H1 (cell line): ENCODE data around the gene KISS1R. TPM values are rescaled to one million over a fixed set of nuclear protein-coding genes. Genes with fewer than 3 reads are reported as not detected.

Experiments
- CTCF ChIA-PET: fragments of 300-600 bp; sonication (Branson Sonifier 250); formaldehyde crosslinking; loops from one replicate; lab custom pipeline; 2021; ENCODE audit not compliant: partially characterized antibody; lab: Charles Lee
- POLR2A ChIA-PET: fragments of 300-600 bp; sonication (Branson Sonifier 250); formaldehyde crosslinking; loops from one replicate; lab custom pipeline; 2021; ENCODE audit warnings: inconsistent platforms; ENCODE audit not compliant: partially characterized antibody; lab: Charles Lee
- DNase-seq, 2 experiments: peaks; one replicate each; pipeline versions ENCODE4 v3.0.0 to v3.0.0-alpha.2; 2010 to 2022; ENCODE audit warnings: low spot score in 2 of 2, low read depth in 1 of 2, mixed read lengths in 1 of 2
- FAIRE-seq: peaks from 2 replicates; lab custom pipeline; 2011; peaks lifted over from hg19 to GRCh38; lab: Jason Lieb, UNC
- H2AFZ ChIP-seq: 2 replicates; pipeline ENCODE4 v1.8.1; 2012; ENCODE audit warnings: low read length, inconsistent platforms
- H2AK5ac ChIP-seq: 2 replicates; pipeline ENCODE4 v1.6.1; 2013; ENCODE audit warnings: low read depth, low read length
- H2BK120ac ChIP-seq: replicated peaks from 2 replicates; pipeline ENCODE3; 2013; ENCODE audit warnings: low read depth, low read length, inconsistent platforms
- H2BK12ac ChIP-seq: 2 replicates; pipeline ENCODE4 v1.6.1; 2013; ENCODE audit warnings: low read depth, low read length
- H2BK15ac ChIP-seq: 2 replicates; pipeline ENCODE4 v1.6.1; 2013; ENCODE audit warnings: low read length
- H2BK20ac ChIP-seq: 2 replicates; pipeline ENCODE4 v1.6.1; 2013; ENCODE audit warnings: low read length
- H2BK5ac ChIP-seq: 2 replicates; pipeline ENCODE4 v1.6.1; 2013; ENCODE audit warnings: low read depth, low read length
- H3K14ac ChIP-seq: 2 replicates; pipeline ENCODE4 v1.6.1; 2013; ENCODE audit warnings: inconsistent platforms; ENCODE audit not compliant: insufficient read length
- H3K18ac ChIP-seq: 2 replicates; pipeline ENCODE4 v1.6.1; 2013; ENCODE audit warnings: low read length; ENCODE audit errors: extremely low read depth
- H3K23ac ChIP-seq: 2 replicates; pipeline ENCODE4 v1.6.1; 2013; ENCODE audit warnings: inconsistent platforms; ENCODE audit not compliant: insufficient read length
- H3K23me2 ChIP-seq: 2 replicates; pipeline ENCODE4 v1.6.1; 2013; ENCODE audit warnings: low read depth, low read length
- H3K27ac ChIP-seq: 2 replicates; pipeline ENCODE4 v1.6.1; 2011; ENCODE audit warnings: low read depth, low read length, inconsistent platforms
- H3K27me3 ChIP-seq, 4 experiments: replicated peaks in 1 of 4; 1 replicate in 1 of 4; 2 replicates in 3 of 4; pipeline versions ENCODE4 v1.6.1 to v1.8.1; 2011 to 2013; ENCODE audit warnings: low read length in 3 of 4, mild to moderate bottlenecking in 3 of 4, inconsistent platforms in 2 of 4, mixed read lengths in 2 of 4, moderate library complexity in 1 of 4; ENCODE audit not compliant: control insufficient read depth in 3 of 4, insufficient read depth in 3 of 4; ENCODE audit errors: extremely low read depth in 1 of 4
- H3K36me3 ChIP-seq, 4 experiments: 2 replicates each; pipeline versions ENCODE4 v1.6.1 to v1.8.1; 2011 to 2013; ENCODE audit warnings: mild to moderate bottlenecking in 4 of 4, low read length in 3 of 4, moderate library complexity in 2 of 4, control low read depth in 1 of 4, inconsistent platforms in 1 of 4; ENCODE audit not compliant: insufficient read depth in 4 of 4, control insufficient read depth in 2 of 4
- H3K4ac ChIP-seq: replicated peaks from 2 replicates; pipeline ENCODE3; 2013; ENCODE audit warnings: low read length, low read depth, mixed read lengths, inconsistent platforms; ENCODE audit not compliant: insufficient read length
- H3K4me1 ChIP-seq, 4 experiments: replicated peaks in 1 of 4; 1 replicate in 1 of 4; 2 replicates in 3 of 4; pipeline versions ENCODE4 v1.6.1 to v1.8.1; 2011 to 2013; ENCODE audit warnings: low read length in 3 of 4, inconsistent platforms in 2 of 4, mixed read lengths in 1 of 4; ENCODE audit not compliant: insufficient read depth in 4 of 4, control insufficient read depth in 3 of 4
- H3K4me2 ChIP-seq, 2 experiments: 2 replicates each; pipeline versions ENCODE4 v1.6.1 to v1.8.1; 2011 to 2013; ENCODE audit warnings: low read depth in 2 of 2, low read length in 2 of 2, control low read depth in 1 of 2, inconsistent platforms in 1 of 2, mild to moderate bottlenecking in 1 of 2; ENCODE audit not compliant: insufficient read depth in 1 of 2
- H3K4me3 ChIP-seq, 4 experiments: fragments of 200-600, 300-600 bp in 1 of 4; sonication (generic), shearing (Covaris generic), sonication (Bioruptor Twin) in 1 of 4; 2 replicates each; pipeline versions ENCODE4 v1.5.1 to v1.8.1; 2011 to 2016; ENCODE audit warnings: low read length in 4 of 4, low read depth in 3 of 4, control low read depth in 2 of 4, inconsistent platforms in 2 of 4, mild to moderate bottlenecking in 2 of 4, mixed read lengths in 1 of 4, moderate library complexity in 1 of 4; ENCODE audit not compliant: insufficient read depth in 2 of 4; ENCODE audit errors: extremely low read depth in 1 of 4
- H3K56ac ChIP-seq: replicated peaks from 2 replicates; pipeline ENCODE3; 2013; ENCODE audit warnings: low read depth, mild to moderate bottlenecking, mixed read lengths, low read length, inconsistent platforms; ENCODE audit not compliant: insufficient read length
- H3K79me1 ChIP-seq: 2 replicates; pipeline ENCODE4 v1.6.1; 2013; ENCODE audit warnings: low read depth, low read length, control low read depth
- H3K79me2 ChIP-seq, 2 experiments: 2 replicates each; pipeline versions ENCODE4 v1.6.1 to v1.8.1; 2012 to 2013; ENCODE audit warnings: low read length in 2 of 2, mild to moderate bottlenecking in 2 of 2, inconsistent platforms in 1 of 2; ENCODE audit not compliant: insufficient read depth in 2 of 2, control insufficient read depth in 1 of 2
- H3K9ac ChIP-seq, 4 experiments: replicated peaks in 1 of 4; 1 replicate in 1 of 4; 2 replicates in 3 of 4; pipeline versions ENCODE4 v1.6.1 to v1.8.1; 2011 to 2013; ENCODE audit warnings: low read depth in 3 of 4, low read length in 3 of 4, control low read depth in 2 of 4, mild to moderate bottlenecking in 2 of 4, moderate library complexity in 2 of 4, inconsistent platforms in 1 of 4; ENCODE audit errors: extremely low read depth in 1 of 4
- H3K9me3 ChIP-seq, 2 experiments: 2 replicates each; pipeline versions ENCODE4 v1.6.1 to v1.8.1; 2012 to 2013; ENCODE audit warnings: mild to moderate bottlenecking in 2 of 2, moderate library complexity in 2 of 2, control low read depth in 1 of 2, inconsistent platforms in 1 of 2, low read depth in 1 of 2, low read length in 1 of 2, mixed read lengths in 1 of 2; ENCODE audit not compliant: insufficient read depth in 2 of 2
- H4K20me1 ChIP-seq, 2 experiments: replicated peaks in 1 of 2; 2 replicates each; pipeline versions ENCODE3 to v1.8.1; 2011 to 2013; ENCODE audit warnings: inconsistent platforms in 2 of 2, low read length in 2 of 2, mild to moderate bottlenecking in 1 of 2; ENCODE audit not compliant: insufficient read depth in 2 of 2, control insufficient read depth in 1 of 2
- H4K5ac ChIP-seq: 2 replicates; pipeline ENCODE4 v1.6.1; 2013; ENCODE audit warnings: low read length, low read depth, mixed read lengths, inconsistent platforms; ENCODE audit not compliant: insufficient read length
- H4K8ac ChIP-seq: 2 replicates; pipeline ENCODE4 v1.8.0; 2013; ENCODE audit warnings: mild to moderate bottlenecking, moderate library complexity, low read length, inconsistent platforms; ENCODE audit not compliant: insufficient read depth; ENCODE audit errors: extremely low read depth
- H4K91ac ChIP-seq: replicated peaks from 2 replicates; pipeline ENCODE3; 2013; ENCODE audit warnings: low read length, mixed read lengths, inconsistent platforms; ENCODE audit not compliant: insufficient read length
- HDAC2 ChIP-seq, 2 experiments: fragments of 300-600 bp in 1 of 2; sonication (generic) in 1 of 2; IDR thresholded peaks; 2 replicates each; pipeline ENCODE4 v1.6.1; 2011 to 2012; ENCODE audit warnings: low read depth in 2 of 2, low read length in 2 of 2, mild to moderate bottlenecking in 2 of 2, moderate library complexity in 2 of 2, borderline replicate concordance in 1 of 2, inconsistent platforms in 1 of 2
- POLR2A ChIP-seq, 2 experiments: IDR thresholded peaks; 1 replicate in 1 of 2; 2 replicates in 1 of 2; pipeline ENCODE4 v1.6.1; 2011; ENCODE audit warnings: low read depth in 2 of 2, low read length in 2 of 2, mild to moderate bottlenecking in 2 of 2; ENCODE audit errors: control extremely low read depth in 1 of 2
- POU5F1 ChIP-seq: IDR thresholded peaks from 2 replicates; pipeline ENCODE4 v1.6.1; 2011; ENCODE audit warnings: low read depth, mild to moderate bottlenecking, low read length, moderate library complexity
- RNF2 ChIP-seq: fragments of 200-900, 300-1000 bp; sonication (generic); IDR thresholded peaks from 2 replicates; pipeline ENCODE4 v1.7.1; 2016; ENCODE audit warnings: borderline replicate concordance, low read depth, mild to moderate bottlenecking, antibody characterized with exemption, low read length; ENCODE audit not compliant: poor library complexity, severe bottlenecking; ENCODE audit errors: missing control alignments
- SP1 ChIP-seq: IDR thresholded peaks from 2 replicates; pipeline ENCODE4 v1.6.1; 2011; ENCODE audit warnings: low read depth, low read length
- SUZ12 ChIP-seq: fragments of 200-600 bp; sonication (generic); IDR thresholded peaks from 2 replicates; pipeline ENCODE4 v1.6.1; 2012; ENCODE audit warnings: mild to moderate bottlenecking, inconsistent platforms, low read length, moderate library complexity, mixed read lengths
- WGBS, 2 experiments: shearing (Covaris generic) in 1 of 2; methylation state at CpG; one replicate each; pipeline versions ENCODE4 v1.1.6 to v1.1.7; 2013 to 2015; ENCODE audit warnings: low lambda C conversion rate in 2 of 2, mixed read lengths in 2 of 2, inconsistent platforms in 1 of 2, low coverage in 1 of 2, missing lambda C conversion rate in 1 of 2; ENCODE audit not compliant: insufficient replicate concordance in 2 of 2, insufficient coverage in 1 of 2, insufficient read length in 1 of 2; ENCODE audit errors: extremely low coverage in 1 of 2, missing lambda C conversion rate in 1 of 2; 5-methylcytosine and 5-hydroxymethylcytosine counted together
- polyA plus RNA-seq, 7 experiments: library from polyadenylated mRNA; depleted of rRNA in 3 of 7; stranded (reverse) in 5 of 7; unstranded in 2 of 7; fragments of >200 nt in 5 of 7; fragments of 200-250 nt in 2 of 7; gene quantifications; 1 replicate in 5 of 7; 2 replicates in 1 of 7; 4 replicates in 1 of 7; pipeline versions ENCODE4 v1.2.1 to v1.2.3, GENCODE V29; 2011 to 2013; ENCODE audit warnings: missing spikeins in 2 of 7, mixed read lengths in 2 of 7
- total RNA-seq: library from RNA; stranded (reverse); fragmentation: NEBNext Ultra II Directional; extraction: Animal tissue kit (Norgen Biotek cat#: 25700); gene quantifications from 2 replicates; pipeline ENCODE4 v1.2.1, GENCODE V29; 2021

KISS1R gene
- total and polyA plus RNA-seq, 2 of the 8 experiments (the other 6 are each of a cell fraction or from before 2014, with no cell fraction given), result 2.3 to 2.7 TPM

DNA sequence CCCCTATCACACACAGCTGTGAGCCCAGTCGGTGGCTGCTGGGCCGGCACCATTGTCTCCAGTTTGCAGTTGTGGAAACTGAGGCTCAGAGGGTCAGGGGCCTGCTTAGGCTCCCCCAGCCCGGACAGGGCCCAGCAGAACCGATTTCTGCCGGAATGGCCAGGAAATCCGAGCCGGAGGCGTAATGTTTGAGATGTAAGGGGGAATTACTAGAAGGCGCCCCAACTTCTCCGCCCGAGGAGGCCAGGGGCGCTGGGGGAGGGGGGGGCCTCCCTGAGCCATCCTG lies 962 bp downstream of the KISS1R start:
- DNase-seq (no peak), FAIRE-seq (no peak)
- Histone ChIP-seq H3K27ac (no peak overlapping the region), H3K23ac (no peak overlapping the region), H3K79me2 (no peaks in the 10 kb centered on the region), H3K9ac (no peak overlapping the region), H2AFZ (no peak overlapping the region), H2AK5ac (no peak overlapping the region), H3K18ac (no peak overlapping the region), H3K36me3 (peaks cover 0 to 5% (median 0%) of the 10 kb centered on the region in 4 experiments; a peak in 1 of 8 replicates), H3K56ac (no peak overlapping the region), H3K4me3 (peak overlapping the region; percentile 10 to 76 (median 54); a peak in 7 of 8 replicates), H3K23me2 (peaks cover 25% of the 10 kb centered on the region; the same call in 1 of the 2 replicates), H4K91ac (no peak overlapping the region), H3K4me1 (peaks cover 0 to 22% (median 11%) of the 10 kb centered on the region in 4 experiments; a peak in 5 of 7 replicates), H2BK15ac (no peak overlapping the region), H2BK120ac (no peak overlapping the region), H3K9me3 (no peaks in the 10 kb centered on the region), H3K79me1 (no peaks in the 10 kb centered on the region), H4K8ac (no peak overlapping the region), H4K5ac (no peak overlapping the region), H4K20me1 (peaks cover 0 to 6% of the 10 kb centered on the region in 2 experiments), H3K27me3 (peaks cover 32 to 44% (median 38%) of the 10 kb centered on the region in 4 experiments), H3K14ac (no peak overlapping the region), H2BK12ac (no peak overlapping the region), H3K4ac (no peak overlapping the region), H2BK20ac (no peak overlapping the region), H3K4me2 (peak overlapping the region; percentile 30 to 97), H2BK5ac (no peak overlapping the region; the same call in 1 of the 2 replicates)
- ChIA-PET CTCF (interaction anchor here (0.6 to 1.1 kb wide), 9 partner anchors 35 to 199 kb away, joined by 3 to 5 read pairs (median 3); partner anchors contain the start of gene WDR18), POLR2A (interaction anchor here (2.2 kb wide), 1 partner anchor 55 kb away, joined by 10 read pairs; no protein-coding TSS in a partner anchor)
- TF ChIP-seq POU5F1, result no peak
- no peak for TF ChIP-seq POLR2A (IDR thresholded peaks at IDR 0.05; ENCODE audit: control extremely low read depth in 1 of 2, low read depth in 2 of 2, low read length in 2 of 2)
- TF ChIP-seq RNF2, result peak; percentile 26
- TF ChIP-seq HDAC2 (IDR thresholded peaks at IDR 0.05; ENCODE audit: borderline replicate concordance in 1 of 2, low read depth in 2 of 2, low read length in 2 of 2), result no peak
- TF ChIP-seq SP1, result no peak
- 0 out of 2 replicates have a peak, but pooled peaks have one; percentile 1 for TF ChIP-seq SUZ12
- WGBS, 2 experiments, result 8% methylated on average over 9 of the region's 12 CpGs; no CpG with 5 or more reads in 1 of the 2 experiments
